PC-9 (cell line): ENCODE results near the gene BASP1.
"Not testable (repeated sequence)": the region's sequence is repeated elsewhere in the genome, so short reads cannot be mapped to it uniquely, and the experiment has no call there.

Experiments used
- EZH2 ChIP-seq: fragments of 200-600 bp; sonication (generic); IDR thresholded peaks from 2 replicates; pipeline ENCODE4 v1.8.0; 2017; ENCODE audit warnings: antibody characterized with exemption, low read depth
- TF ChIP-seq, protein P1 (sequence below): fragments of 200-600 bp; sonication (generic); conservative IDR thresholded peaks from 2 replicates; pipeline ENCODE4 v1.6.1; 2017; ENCODE audit warnings: mixed run types, antibody characterized with exemption, mild to moderate bottlenecking, moderate library complexity

DNA sequence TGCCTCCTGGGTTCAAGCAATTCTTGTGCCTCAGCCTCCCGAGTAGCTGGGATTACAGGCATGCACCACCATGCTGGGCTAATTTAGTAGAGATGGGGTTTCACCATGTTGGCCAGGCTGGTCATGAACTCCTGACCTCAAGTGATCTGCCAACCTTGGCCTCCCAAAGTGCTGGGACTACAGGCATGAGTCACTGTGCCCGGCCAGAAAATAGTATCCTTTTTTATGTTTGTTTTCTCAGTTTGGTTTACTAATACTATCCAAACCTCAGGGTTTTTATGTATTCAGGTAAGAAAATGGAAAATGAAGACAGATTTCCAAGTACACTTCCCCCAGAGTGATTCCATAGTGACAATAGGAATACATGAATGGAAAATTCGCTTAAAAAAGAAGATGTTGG lies 101.7 kb downstream of the BASP1 start:
- TF ChIP-seq, protein P1, sequence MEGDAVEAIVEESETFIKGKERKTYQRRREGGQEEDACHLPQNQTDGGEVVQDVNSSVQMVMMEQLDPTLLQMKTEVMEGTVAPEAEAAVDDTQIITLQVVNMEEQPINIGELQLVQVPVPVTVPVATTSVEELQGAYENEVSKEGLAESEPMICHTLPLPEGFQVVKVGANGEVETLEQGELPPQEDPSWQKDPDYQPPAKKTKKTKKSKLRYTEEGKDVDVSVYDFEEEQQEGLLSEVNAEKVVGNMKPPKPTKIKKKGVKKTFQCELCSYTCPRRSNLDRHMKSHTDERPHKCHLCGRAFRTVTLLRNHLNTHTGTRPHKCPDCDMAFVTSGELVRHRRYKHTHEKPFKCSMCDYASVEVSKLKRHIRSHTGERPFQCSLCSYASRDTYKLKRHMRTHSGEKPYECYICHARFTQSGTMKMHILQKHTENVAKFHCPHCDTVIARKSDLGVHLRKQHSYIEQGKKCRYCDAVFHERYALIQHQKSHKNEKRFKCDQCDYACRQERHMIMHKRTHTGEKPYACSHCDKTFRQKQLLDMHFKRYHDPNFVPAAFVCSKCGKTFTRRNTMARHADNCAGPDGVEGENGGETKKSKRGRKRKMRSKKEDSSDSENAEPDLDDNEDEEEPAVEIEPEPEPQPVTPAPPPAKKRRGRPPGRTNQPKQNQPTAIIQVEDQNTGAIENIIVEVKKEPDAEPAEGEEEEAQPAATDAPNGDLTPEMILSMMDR: not testable (repeated sequence)
- TF ChIP-seq EZH2: not testable (repeated sequence)
